Pons (tissue), 1 donor: ENCODE data around the gene LRCH2.
"Not testable (repeated sequence)": the region's sequence is repeated elsewhere in the genome, so short reads cannot be mapped to it uniquely, and the experiment has no call there.

Experiments used
- DNase-seq: peaks from one replicate; pipeline ENCODE4 v3.0.0-alpha.2; 2016; ENCODE audit warnings: low spot score

The LRCH2 gene

GRCh38 chrX:115233497-115234455, at the start of gene LRCH2:
TSS of gene LRCH2 (minus strand) at chrX:115234096. CDS start at chrX:115234041, 55 bp downstream.
- no peak for DNase-seq

- no peak for DNase-seq
Observed at GRCh38 chrX:115269051-115269683, 35.3 kb upstream of the LRCH2 start.

GRCh38 chrX:115268421-115268820, 34.5 kb upstream of the LRCH2 start:
- DNase-seq: no peak

GRCh38 chrX:115266300-115266699, 32.4 kb upstream of the LRCH2 start:
- DNase-seq: no peak

- no peak for DNase-seq
Observed at GRCh38 chrX:115264009-115264408, 30.1 kb upstream of the LRCH2 start.

- no peak for DNase-seq
Observed at GRCh38 chrX:115261148-115261547, 27.3 kb upstream of the LRCH2 start.

GRCh38 chrX:115260330-115260729, 26.4 kb upstream of the LRCH2 start:
- no peak for DNase-seq

GRCh38 chrX:115259238-115259875, 25.5 kb upstream of the LRCH2 start:
- no peak for DNase-seq

GRCh38 chrX:115257711-115258110, 23.8 kb upstream of the LRCH2 start:
- DNase-seq: no peak

- DNase-seq: no peak
Observed at GRCh38 chrX:115255003-115255402, 21.1 kb upstream of the LRCH2 start.

- DNase-seq: no peak
Observed at GRCh38 chrX:115251458-115252233, 17.8 kb upstream of the LRCH2 start.

GRCh38 chrX:115237056-115237455, 3.2 kb upstream of the LRCH2 start:
- DNase-seq: no peak

GRCh38 chrX:115236560-115236959, 2.7 kb upstream of the LRCH2 start:
- DNase-seq: no peak

- no peak for DNase-seq
Observed at GRCh38 chrX:115234461-115234860, 565 bp upstream of the LRCH2 start.

GRCh38 chrX:115232933-115233496, 881 bp downstream of the LRCH2 start:
- no peak for DNase-seq

- no peak for DNase-seq
Observed at GRCh38 chrX:115229337-115230003, 4.4 kb downstream of the LRCH2 start.

- peak; percentile 50 for DNase-seq
Observed at GRCh38 chrX:115226929-115227328, 7.0 kb downstream of the LRCH2 start.

GRCh38 chrX:115217346-115217745, 16.6 kb downstream of the LRCH2 start:
- not testable (repeated sequence) for DNase-seq

- no peak for DNase-seq
Observed at GRCh38 chrX:115214605-115215004, 19.3 kb downstream of the LRCH2 start.

GRCh38 chrX:115214151-115214550, 19.7 kb downstream of the LRCH2 start:
- no peak for DNase-seq

GRCh38 chrX:115209547-115209946, 24.3 kb downstream of the LRCH2 start:
- DNase-seq: not testable (repeated sequence)
